ENCODE results near the gene PDGFA.

DNA sequence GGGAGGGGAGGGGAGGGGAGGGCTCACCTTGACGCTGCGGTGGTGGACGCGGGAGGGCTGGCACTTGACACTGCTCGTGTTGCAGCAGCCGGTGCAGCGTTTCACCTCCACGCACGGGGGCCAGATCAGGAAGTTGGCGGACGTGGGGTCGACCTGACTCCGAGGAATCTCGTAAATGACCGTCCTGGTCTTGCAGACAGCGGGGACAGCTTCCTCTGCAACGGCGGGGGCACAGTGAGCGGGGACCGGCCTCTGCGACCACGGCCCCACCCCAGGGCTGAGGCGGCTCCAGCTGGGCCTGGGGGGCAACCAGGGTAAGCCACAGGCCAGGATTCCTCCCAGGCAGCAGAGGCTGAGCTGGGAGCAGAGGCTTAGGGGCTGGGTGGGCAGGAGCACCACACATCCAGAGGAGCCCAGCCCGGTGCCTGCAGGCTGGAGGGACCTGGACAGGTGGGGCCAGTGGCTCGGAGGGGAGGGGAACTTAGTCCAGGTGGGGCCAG, 8.8 kb downstream of the PDGFA start:
- TF ChIP-seq, protein P1, sequence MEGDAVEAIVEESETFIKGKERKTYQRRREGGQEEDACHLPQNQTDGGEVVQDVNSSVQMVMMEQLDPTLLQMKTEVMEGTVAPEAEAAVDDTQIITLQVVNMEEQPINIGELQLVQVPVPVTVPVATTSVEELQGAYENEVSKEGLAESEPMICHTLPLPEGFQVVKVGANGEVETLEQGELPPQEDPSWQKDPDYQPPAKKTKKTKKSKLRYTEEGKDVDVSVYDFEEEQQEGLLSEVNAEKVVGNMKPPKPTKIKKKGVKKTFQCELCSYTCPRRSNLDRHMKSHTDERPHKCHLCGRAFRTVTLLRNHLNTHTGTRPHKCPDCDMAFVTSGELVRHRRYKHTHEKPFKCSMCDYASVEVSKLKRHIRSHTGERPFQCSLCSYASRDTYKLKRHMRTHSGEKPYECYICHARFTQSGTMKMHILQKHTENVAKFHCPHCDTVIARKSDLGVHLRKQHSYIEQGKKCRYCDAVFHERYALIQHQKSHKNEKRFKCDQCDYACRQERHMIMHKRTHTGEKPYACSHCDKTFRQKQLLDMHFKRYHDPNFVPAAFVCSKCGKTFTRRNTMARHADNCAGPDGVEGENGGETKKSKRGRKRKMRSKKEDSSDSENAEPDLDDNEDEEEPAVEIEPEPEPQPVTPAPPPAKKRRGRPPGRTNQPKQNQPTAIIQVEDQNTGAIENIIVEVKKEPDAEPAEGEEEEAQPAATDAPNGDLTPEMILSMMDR (IDR thresholded peaks at IDR 0.05) = no peak
- TF ChIP-seq POLR2AphosphoS5 (IDR thresholded peaks at IDR 0.05) (no peak), POLR2A (IDR thresholded peaks at IDR 0.05) (no peak), EP300 (IDR thresholded peaks at IDR 0.05) (no peak)
